HEK293 (cell line): ENCODE data around the gene CCDC40.

Source experiments
- CTCF ChIA-PET: fragments of 350-600 bp; formaldehyde crosslinking; extraction: SDS; loops from one replicate; lab custom pipeline; 2021; ENCODE audit warnings: antibody characterized with exemption; lab: Yijun Ruan, JAX
- POLR2A ChIA-PET: fragments of 300-600 bp; formaldehyde crosslinking; extraction: SDS; loops from one replicate; lab custom pipeline; 2020; ENCODE audit warnings: antibody characterized with exemption, inconsistent platforms; lab: Yijun Ruan, JAX
- H3K27ac ChIP-seq: fragments of 200-500 bp; sonication (Bioruptor generic); 2 replicates; pipeline ENCODE4 v1.5.1; 2014; ENCODE audit warnings: low read depth, low read length, control low read depth, inconsistent platforms; ENCODE audit errors: extremely low read depth
- H3K36me3 ChIP-seq, 2 experiments: fragments of 200-500 bp in 1 of 2; sonication (Bioruptor generic) in 1 of 2; 1 replicate in 1 of 2; 2 replicates in 1 of 2; pipeline ENCODE4 v1.5.1; 2014 to 2017; ENCODE audit warnings: inconsistent platforms in 2 of 2, low read length in 2 of 2; ENCODE audit not compliant: control insufficient read depth in 2 of 2, insufficient read depth in 1 of 2
- H3K4me1 ChIP-seq: fragments of 200-500 bp; sonication (Bioruptor generic); 2 replicates; pipeline ENCODE4 v1.5.1; 2014; ENCODE audit warnings: mild to moderate bottlenecking, low read length, inconsistent platforms; ENCODE audit not compliant: control insufficient read depth, insufficient read depth
- H3K4me3 ChIP-seq: 2 replicates; pipeline ENCODE4 v1.5.1; 2011; ENCODE audit warnings: low read depth, mild to moderate bottlenecking, control low read depth, low read length, moderate library complexity
- H3K9me3 ChIP-seq: fragments of 200-500 bp; sonication (Bioruptor generic); 2 replicates; pipeline ENCODE4 v1.5.1; 2014; ENCODE audit warnings: low read depth, low read length, inconsistent platforms; ENCODE audit not compliant: control insufficient read depth, insufficient read depth
- BCL11A ChIP-seq: fragments of 450-650 bp; formaldehyde crosslinking; IDR thresholded peaks from 2 replicates; pipeline ENCODE4 v1.5.1; 2016; ENCODE audit warnings: low read depth, missing biosample characterization, missing genetic modification characterization
- FEZF1 ChIP-seq: fragments of 450-650 bp; formaldehyde crosslinking; IDR thresholded peaks from 2 replicates; pipeline ENCODE4 v1.5.1; 2016; ENCODE audit warnings: missing biosample characterization, missing genetic modification characterization
- GLIS2 ChIP-seq: fragments of 450-650 bp; formaldehyde crosslinking; IDR thresholded peaks from 2 replicates; pipeline ENCODE4 v1.5.1; 2016; ENCODE audit warnings: missing biosample characterization, missing genetic modification characterization
- PATZ1 ChIP-seq: fragments of 450-650 bp; formaldehyde crosslinking; IDR thresholded peaks from 2 replicates; pipeline ENCODE4 v1.5.1; 2016; ENCODE audit warnings: missing biosample characterization, missing genetic modification characterization
- PRDM10 ChIP-seq: fragments of 450-650 bp; formaldehyde crosslinking; IDR thresholded peaks from 2 replicates; pipeline ENCODE4 v1.5.1; 2016; ENCODE audit warnings: missing biosample characterization, missing genetic modification characterization
- SETDB1 ChIP-seq: IDR thresholded peaks from one replicate; pipeline ENCODE4 v1.6.1; 2017; ENCODE audit warnings: mild to moderate bottlenecking, low read length, moderate library complexity, mixed read lengths; ENCODE audit not compliant: insufficient read length
- YY2 ChIP-seq: fragments of 450-650 bp; formaldehyde crosslinking; IDR thresholded peaks from 2 replicates; pipeline ENCODE4 v1.5.1; 2016; ENCODE audit warnings: missing biosample characterization, missing genetic modification characterization
- ZNF121 ChIP-seq: fragments of 450-650 bp; formaldehyde crosslinking; IDR thresholded peaks from 2 replicates; pipeline ENCODE4 v1.5.1; 2016; ENCODE audit warnings: missing biosample characterization, missing genetic modification characterization
- ZNF133 ChIP-seq: fragments of 450-650 bp; formaldehyde crosslinking; IDR thresholded peaks from 2 replicates; pipeline ENCODE4 v1.5.1; 2016; ENCODE audit warnings: missing biosample characterization, missing genetic modification characterization
- ZNF274 ChIP-seq, 2 experiments: fragments of 200-500 bp in 1 of 2; fragments of 450-650 bp in 1 of 2; sonication (Bioruptor generic) in 1 of 2; formaldehyde crosslinking in 1 of 2; IDR thresholded peaks; 2 replicates each; pipeline versions ENCODE4 v1.5.1 to v1.6.1; 2014 to 2016; ENCODE audit warnings: borderline replicate concordance in 1 of 2, inconsistent platforms in 1 of 2, low read length in 1 of 2, missing biosample characterization in 1 of 2, missing genetic modification characterization in 1 of 2
- ZNF280C ChIP-seq: fragments of 450-650 bp; formaldehyde crosslinking; IDR thresholded peaks from 2 replicates; pipeline ENCODE4 v1.5.1; 2016; ENCODE audit warnings: missing biosample characterization, missing genetic modification characterization
- ZNF391 ChIP-seq: fragments of 450-650 bp; formaldehyde crosslinking; IDR thresholded peaks from 2 replicates; pipeline ENCODE4 v1.5.1; 2016; ENCODE audit warnings: low read depth, missing biosample characterization, missing genetic modification characterization, borderline replicate concordance
- ZNF416 ChIP-seq: fragments of 450-650 bp; formaldehyde crosslinking; IDR thresholded peaks from 2 replicates; pipeline ENCODE4 v1.5.1; 2016; ENCODE audit warnings: missing biosample characterization, missing genetic modification characterization
- ZNF623 ChIP-seq: fragments of 450-650 bp; formaldehyde crosslinking; IDR thresholded peaks from 2 replicates; pipeline ENCODE4 v1.5.1; 2016; ENCODE audit warnings: missing biosample characterization, missing genetic modification characterization
- ZNF660 ChIP-seq: fragments of 450-650 bp; IDR thresholded peaks from 2 replicates; pipeline ENCODE4 v1.5.1; 2018; ENCODE audit warnings: missing biosample characterization, mild to moderate bottlenecking, missing genetic modification characterization
- ZSCAN23 ChIP-seq: fragments of 450-650 bp; formaldehyde crosslinking; IDR thresholded peaks from 2 replicates; pipeline ENCODE4 v1.5.1; 2016; ENCODE audit warnings: missing biosample characterization, missing genetic modification characterization

The CCDC40 gene

GRCh38 chr17:80083136-80083661 lies 46.8 kb downstream of the CCDC40 start:
- TF ChIP-seq ZNF623 (tag by site-specific recombination) (no peak), GLIS2 (tag by site-specific recombination) (0 out of 2 replicates have a peak, but pooled peaks have one; percentile 9), YY2 (tag by site-specific recombination) (no peak), ZNF416 (tag by site-specific recombination) (no peak), SETDB1 (no peak)
- Histone ChIP-seq H3K9me3 (no peaks in the 10 kb centered on the region), H3K36me3 (no peaks in the 10 kb centered on the region), H3K4me3 (no peak overlapping the region), H3K4me1 (no peaks in the 10 kb centered on the region), H3K27ac (no peak overlapping the region)
- ChIA-PET POLR2A (interaction anchor here (1.1 to 2.5 kb wide), 2 partner anchors 18 to 63 kb away, joined by 5 to 13 read pairs; partner anchors contain the start of gene GAA), CTCF (interaction anchor here (0.6 to 4.8 kb wide), 28 partner anchors 10 to 808 kb away, joined by 3 to 51 read pairs (median 4); partner anchors contain the start of gene GAA)

- ChIA-PET POLR2A (no interaction called here), CTCF (interaction anchor here (1.1 to 4.8 kb wide), 2 partner anchors 16 to 277 kb away, joined by 4 to 27 read pairs; partner anchors contain the start of gene GAA)
Observed at GRCh38 chr17:80084773-80085172, 48.3 kb downstream of the CCDC40 start.

GRCh38 chr17:80086081-80086480 lies 49.6 kb downstream of the CCDC40 start:
- POLR2A ChIA-PET = no interaction called here
- Histone ChIP-seq H3K27ac (no peak overlapping the region), H3K36me3 (no peaks in the 10 kb centered on the region), H3K4me1 (no peaks in the 10 kb centered on the region), H3K9me3 (no peaks in the 10 kb centered on the region), H3K4me3 (no peak overlapping the region)
- CTCF ChIA-PET = interaction anchor here (0.6 to 4.8 kb wide), 3 partner anchors 15 to 896 kb away, joined by 3 to 27 read pairs (median 5); partner anchors contain the start of gene GAA
- no peak for TF ChIP-seq ZNF133 (tag by site-specific recombination)
- TF ChIP-seq ZNF121 (tag by site-specific recombination) = no peak
- TF ChIP-seq ZNF274 (IDR thresholded peaks at IDR 0.05; ENCODE audit: low read length) = no peak
- TF ChIP-seq ZNF274 (tag by site-specific recombination; IDR thresholded peaks at IDR 0.05; ENCODE audit: borderline replicate concordance) = no peak
- no peak for TF ChIP-seq BCL11A (tag by site-specific recombination)
- TF ChIP-seq FEZF1 (tag by site-specific recombination) = no peak
- no peak for TF ChIP-seq ZNF660 (tag by site-specific recombination)
- TF ChIP-seq PATZ1 (tag by site-specific recombination) = no peak
- no peak for TF ChIP-seq ZSCAN23 (tag by site-specific recombination)
- TF ChIP-seq ZNF280C (tag by site-specific recombination) = no peak
- no peak for TF ChIP-seq PRDM10

More at GRCh38 chr17:80084773-80085172, 48.3 kb downstream of the CCDC40 start:
- no peaks in the 10 kb centered on the region for H3K4me1 ChIP-seq
- no peak overlapping the region for H3K4me3 ChIP-seq
- no peaks in the 10 kb centered on the region for H3K36me3 ChIP-seq
- H3K27ac ChIP-seq = no peak overlapping the region
- no peaks in the 10 kb centered on the region for H3K9me3 ChIP-seq
- TF ChIP-seq ZNF391 (tag by site-specific recombination) (no peak), BCL11A (tag by site-specific recombination) (no peak)
